Measurements from ENCODE around the gene MYADML2. TPM values are rescaled to one million over a fixed set of nuclear protein-coding genes. Genes with fewer than 3 reads are reported as not detected.

Gene MYADML2
- total RNA-seq, 1 donor from 2014 or later, result 51.9 TPM

DNA sequence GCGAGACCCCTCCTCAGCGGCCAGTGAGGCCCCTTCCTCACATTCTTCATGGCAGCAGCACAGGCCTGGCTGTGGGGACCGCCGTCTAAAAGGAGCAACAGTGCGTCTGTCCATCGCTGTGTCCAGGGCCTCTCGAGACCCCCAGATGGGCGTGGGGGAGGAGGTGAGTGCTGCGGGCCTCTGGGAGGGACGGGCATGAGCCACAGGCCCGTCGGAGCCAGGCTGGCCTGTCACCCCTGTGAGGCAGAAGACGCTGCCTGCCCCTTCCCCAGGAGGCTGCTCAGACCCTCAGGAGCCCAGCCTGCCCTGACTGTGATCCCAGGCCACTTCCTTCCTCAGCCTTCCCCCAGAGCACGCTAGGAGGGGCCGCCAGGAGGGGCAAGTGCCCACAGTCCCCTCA, 7.8 kb downstream of the MYADML2 start:
- no peak for DNase-seq

GRCh38 chr17:81935709-81936084, 11.3 kb downstream of the MYADML2 start:
- no peak for DNase-seq

DNA sequence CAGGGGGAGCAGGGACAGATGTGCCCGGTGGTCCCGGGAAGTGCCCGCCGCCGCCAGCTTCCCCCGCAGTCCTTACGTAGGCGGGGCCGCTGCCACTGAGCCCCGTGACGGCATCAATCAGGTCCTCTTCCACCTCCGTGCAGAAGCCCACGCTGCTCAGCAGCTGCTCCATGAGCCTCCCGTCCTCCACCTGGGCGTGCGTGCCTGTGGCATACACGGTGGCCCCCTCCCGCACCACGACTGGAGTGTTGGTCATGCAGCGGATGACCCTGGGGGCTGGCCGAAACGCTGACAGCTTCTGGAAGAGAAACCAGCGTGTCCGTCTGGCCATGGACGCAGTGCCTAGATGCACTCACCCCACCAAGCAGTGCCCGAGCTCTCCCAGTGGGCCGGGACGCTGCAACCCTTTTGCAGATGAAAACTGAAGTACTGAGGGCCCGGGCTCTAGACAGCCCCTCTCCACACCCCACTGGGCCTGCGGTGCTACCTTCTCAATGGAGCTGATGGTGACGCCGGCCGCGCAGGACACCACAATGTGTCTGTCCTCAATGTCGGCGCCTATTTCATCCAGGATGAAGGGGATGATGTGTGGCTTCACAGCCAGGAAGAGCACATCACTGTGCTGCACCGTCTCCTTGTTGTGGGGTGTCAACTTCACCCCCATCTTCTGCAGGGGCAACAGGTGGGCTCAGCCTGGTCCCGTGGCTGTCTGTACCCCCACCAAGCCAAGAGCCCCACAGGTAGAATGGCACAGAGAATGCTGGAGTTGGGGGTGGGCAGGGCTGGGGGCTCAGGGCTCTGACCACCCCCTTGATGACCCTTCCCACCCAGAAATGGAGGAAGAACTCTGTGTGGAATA, 12.0 kb downstream of the MYADML2 start:
- no peak for DNase-seq

- DNase-seq, result no peak
These were observed 12.8 kb downstream of the MYADML2 start for GRCh38 chr17:81934098-81934757.

DNA sequence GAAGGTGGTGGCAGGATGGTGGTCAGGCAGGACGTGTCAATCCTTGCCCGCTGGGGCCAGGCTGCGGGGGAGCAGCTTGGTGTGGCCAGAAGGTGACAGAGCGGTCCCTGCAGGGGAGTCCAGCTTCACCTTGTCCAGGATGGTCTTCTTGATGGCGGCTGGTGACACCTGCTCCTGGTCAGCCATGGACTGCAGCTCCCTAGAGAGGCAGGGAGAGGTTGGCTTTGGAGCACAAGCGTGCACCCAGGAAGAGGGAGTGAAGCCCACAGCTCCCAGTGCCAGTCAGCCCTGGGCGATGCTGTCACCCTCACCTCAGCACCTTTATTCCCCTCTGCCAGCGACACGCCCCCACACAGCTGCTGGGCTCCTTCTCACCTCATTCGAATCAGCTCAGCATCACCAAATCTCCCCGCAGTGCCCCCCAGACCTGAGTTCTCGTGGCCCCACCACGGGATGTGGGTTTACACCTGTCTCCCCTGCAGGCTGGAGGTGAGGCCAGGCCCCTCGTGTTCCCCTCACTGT, 13.8 kb downstream of the MYADML2 start:
- DNase-seq, result no peak

GRCh38 chr17:81932333-81932983, 14.6 kb downstream of the MYADML2 start:
- DNase-seq, result no peak

DNA sequence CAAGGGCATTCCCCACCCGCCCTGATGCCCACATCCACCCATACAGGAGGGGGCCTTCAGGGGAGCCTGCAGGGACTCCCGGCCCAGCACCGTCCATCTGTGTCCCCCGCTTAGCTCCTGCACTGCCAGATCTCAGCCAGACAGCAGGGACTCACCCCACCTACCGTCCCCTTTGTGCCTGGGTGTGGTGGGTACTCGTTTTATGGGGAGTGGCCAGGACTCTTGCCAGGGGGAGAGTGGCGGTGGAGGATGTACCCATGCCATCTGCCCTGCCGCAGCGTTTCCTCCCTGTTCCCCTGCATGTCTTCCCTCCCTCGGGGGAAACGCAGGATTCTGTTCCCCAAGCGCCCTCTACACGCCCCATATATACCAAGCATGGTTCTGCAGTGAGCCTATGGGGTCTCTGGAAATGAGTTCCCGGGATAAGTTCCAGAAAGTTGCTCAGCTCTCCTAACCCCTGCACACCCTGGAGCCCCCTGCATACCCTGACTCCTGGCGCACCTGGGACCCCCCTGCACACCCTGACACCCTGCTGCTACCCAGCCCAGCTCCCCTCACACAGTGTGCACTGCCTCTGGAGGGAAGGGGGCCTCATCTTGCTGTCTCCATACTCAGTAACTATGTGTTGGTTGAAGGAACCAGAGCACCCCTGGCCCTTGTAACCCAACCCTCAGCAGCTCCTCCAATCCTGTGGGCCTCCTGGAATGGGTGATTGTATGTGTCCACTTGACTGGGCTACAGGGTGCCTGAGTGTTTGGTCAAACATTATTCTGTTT, 15.3 kb downstream of the MYADML2 start:
- no peak for DNase-seq

- DNase-seq, result no peak
These were observed 15.9 kb downstream of the MYADML2 start for GRCh38 chr17:81931189-81931556.

- no peak for DNase-seq
These were observed 16.6 kb downstream of the MYADML2 start for GRCh38 chr17:81930142-81931125.

GRCh38 chr17:81929253-81930141, 17.5 kb downstream of the MYADML2 start:
- no peak for DNase-seq

DNA sequence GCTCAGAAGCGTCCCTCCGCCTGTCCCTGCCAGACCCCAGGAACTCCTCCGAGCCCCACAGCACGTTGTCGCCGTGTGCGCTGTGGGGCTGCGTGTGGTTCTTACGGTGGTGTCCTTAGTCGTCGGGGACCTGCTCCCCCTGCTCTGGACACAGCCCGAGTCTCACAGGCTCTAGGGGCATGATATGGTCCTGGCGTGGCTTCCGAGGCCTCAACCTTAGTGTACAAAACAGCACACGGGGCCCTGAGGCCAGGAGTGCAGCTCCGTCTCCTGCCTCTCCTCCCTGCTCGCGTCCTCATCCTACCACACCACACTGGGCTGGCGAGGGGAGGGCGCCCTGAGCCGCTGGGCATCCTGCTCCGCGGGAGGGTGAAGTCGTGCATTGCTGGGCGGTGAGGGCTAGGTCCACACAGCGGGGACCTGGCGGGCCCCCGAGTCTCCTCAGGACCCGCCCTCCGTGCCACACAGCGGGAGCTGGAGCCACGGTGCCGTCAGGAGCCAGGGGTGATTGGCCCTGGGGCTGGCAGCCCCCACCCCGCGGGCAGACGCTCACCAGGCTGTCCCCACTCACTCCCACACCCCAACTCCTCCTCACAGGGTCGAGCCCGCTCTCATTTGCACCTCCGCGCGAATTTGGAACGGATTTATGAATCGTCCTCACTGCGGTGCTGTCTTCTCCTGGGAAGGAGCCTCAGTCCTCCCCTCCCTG, 18.3 kb downstream of the MYADML2 start:
- DNase-seq, result no peak

DNA sequence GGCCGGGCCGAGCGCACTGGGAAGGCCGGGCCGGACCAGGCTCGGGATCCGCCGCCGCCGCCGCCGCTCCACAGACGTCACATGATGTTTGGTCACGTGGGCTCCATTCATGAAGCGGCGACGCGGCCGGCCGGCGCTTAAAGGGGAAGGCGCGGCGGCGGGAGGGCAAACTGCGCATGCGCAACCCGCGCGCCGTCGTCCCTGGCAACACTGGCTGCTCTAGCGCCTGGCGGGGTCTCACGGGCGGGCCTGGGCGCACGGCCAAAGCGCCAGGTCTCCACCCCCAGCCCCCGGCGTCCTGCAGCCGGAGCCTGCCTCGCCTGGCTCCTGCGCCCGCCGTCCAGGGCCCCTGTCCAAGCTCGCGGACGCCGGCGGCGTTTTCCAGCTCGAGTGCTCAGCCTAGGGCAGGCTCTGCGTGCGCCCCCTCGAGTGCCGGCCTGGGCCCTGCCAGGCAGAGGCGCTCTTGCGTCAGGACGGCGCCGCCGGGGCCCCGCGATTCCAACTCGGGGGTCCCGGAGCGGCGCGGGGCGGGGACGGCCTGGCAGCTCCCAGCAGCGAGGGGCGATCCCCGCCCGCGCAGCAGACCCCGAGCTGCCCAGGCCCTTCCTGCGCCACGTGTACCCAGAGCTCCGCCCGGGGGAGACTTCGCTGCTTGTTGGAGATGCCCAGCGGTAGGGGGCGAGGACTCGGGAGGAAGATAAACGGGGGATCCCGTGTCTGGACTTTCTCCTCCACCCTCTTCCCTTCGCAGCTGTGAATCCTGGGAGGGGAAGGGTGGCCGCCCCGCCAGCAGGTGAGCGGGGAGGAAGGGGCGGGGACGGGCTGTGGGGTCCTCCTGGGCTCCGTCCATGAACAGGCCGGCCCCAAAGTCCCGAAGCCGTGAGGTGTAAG, 19.1 kb downstream of the MYADML2 start, which contains the start of gene MAFG:
Gene MAFG (minus strand): TSS at position 83 of the 891 bp plus-strand sequence. CDS start 4,550 bp downstream, outside the sequence.
- peak; percentile 99 for DNase-seq

DNA sequence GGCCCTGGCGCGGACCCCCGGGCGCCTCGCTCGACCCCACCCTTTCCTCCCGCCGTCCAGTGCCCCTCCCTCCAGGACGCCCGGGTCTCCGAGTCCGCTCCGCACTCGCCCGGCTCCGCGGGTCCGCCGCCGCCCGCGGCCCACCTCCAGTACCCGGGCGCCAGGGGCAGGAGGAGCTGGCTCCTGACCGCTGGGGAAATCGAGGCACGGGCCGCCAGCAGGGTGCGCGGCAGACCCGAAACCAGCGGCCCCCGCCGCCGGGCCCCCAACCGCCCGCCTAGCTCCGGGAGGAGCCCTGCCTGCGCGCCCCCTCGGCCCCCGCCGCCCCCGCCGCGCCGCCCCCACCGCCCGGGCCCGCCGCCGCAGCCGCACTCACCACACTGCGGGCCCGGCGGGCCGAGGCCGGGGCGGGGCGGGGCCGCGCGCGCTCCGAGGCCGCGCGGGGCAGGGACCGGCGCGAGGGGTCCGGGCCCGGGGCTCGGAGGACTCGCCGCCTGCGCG, 19.8 kb downstream of the MYADML2 start:
- DNase-seq, result no peak

- peak; percentile 60 for DNase-seq
These were observed 20.4 kb downstream of the MYADML2 start for GRCh38 chr17:81926451-81927151.

GRCh38 chr17:81925860-81926450, 21.1 kb downstream of the MYADML2 start:
- DNase-seq, result no peak

All from tongue (tissue), 2 donors.